ENCODE measurements around the gene PRKAG3.

PRKAG3 gene

GRCh38 chr2:218832520-218832919, 917 bp upstream of the PRKAG3 start:
- H3K9me3 ChIP-seq (ENCODE audit: control insufficient read depth, insufficient read depth, low read length) = no peaks in the 10 kb centered on the region
- H3K27me3 ChIP-seq (ENCODE audit: control insufficient read depth, insufficient read depth, low read length) = peaks cover 3% of the 10 kb centered on the region
- H3K36me3 ChIP-seq (ENCODE audit: control insufficient read depth, insufficient read depth, low read length) = no peaks in the 10 kb centered on the region
- H3K4me3 ChIP-seq (ENCODE audit: low read depth, low read length) = no peak overlapping the region
- H3K9ac ChIP-seq (ENCODE audit: low read depth, low read length) = no peak overlapping the region
- no peaks in the 10 kb centered on the region for H3K4me1 ChIP-seq (ENCODE audit: control insufficient read depth, insufficient read depth, low read length)

GRCh38 chr2:218832081-218832480, 478 bp upstream of the PRKAG3 start:
- Histone ChIP-seq H3K9ac (ENCODE audit: low read depth, low read length) (no peak overlapping the region), H3K27me3 (ENCODE audit: control insufficient read depth, insufficient read depth, low read length) (peaks cover 3% of the 10 kb centered on the region), H3K36me3 (ENCODE audit: control insufficient read depth, insufficient read depth, low read length) (no peaks in the 10 kb centered on the region), H3K4me1 (ENCODE audit: control insufficient read depth, insufficient read depth, low read length) (no peaks in the 10 kb centered on the region), H3K9me3 (ENCODE audit: control insufficient read depth, insufficient read depth, low read length) (no peaks in the 10 kb centered on the region), H3K4me3 (ENCODE audit: low read depth, low read length) (no peak overlapping the region)

DNA sequence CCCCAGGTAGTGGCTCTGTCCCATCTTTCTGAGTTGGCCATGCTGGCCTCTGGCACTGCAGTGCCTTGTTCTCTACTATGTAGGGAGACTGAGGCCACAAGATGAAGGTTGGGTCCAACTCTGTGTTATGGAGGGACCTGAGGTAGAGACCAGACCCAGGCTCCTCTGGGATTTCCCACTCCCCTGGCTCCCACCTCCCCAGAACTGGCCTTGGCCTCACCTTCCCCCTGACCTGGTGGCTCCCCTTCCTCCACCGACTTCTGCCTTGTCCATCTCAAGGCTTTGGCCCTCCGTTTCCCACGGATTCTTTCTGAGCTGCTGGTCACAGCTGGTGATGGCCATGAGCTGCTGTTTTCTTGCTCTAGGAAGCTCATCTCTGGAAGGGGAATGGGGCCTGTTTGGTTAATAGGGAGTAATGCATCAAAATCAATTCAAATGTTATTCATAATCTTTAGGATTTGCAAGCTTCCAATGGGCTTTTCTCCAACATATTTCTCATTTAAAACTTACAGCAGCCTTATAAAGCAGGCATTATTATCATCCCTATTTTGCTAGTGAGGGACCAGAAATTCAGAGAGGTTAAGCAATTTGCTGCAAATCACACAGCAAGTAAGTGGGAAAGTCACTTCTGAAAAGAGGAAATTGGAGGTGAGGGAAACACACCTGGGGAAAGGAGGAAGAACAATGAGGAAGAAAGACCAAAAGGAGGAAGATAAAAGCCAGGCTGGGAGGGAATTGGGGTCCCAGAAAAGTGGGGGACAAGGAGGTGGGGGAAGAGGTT, 887 bp downstream of the PRKAG3 start:
- Histone ChIP-seq H3K4me1 (ENCODE audit: control insufficient read depth, insufficient read depth, low read length) (no peaks in the 10 kb centered on the region), H3K36me3 (ENCODE audit: control insufficient read depth, insufficient read depth, low read length) (no peaks in the 10 kb centered on the region), H3K9me3 (ENCODE audit: control insufficient read depth, insufficient read depth, low read length) (no peaks in the 10 kb centered on the region), H3K27me3 (ENCODE audit: control insufficient read depth, insufficient read depth, low read length) (peaks cover 3% of the 10 kb centered on the region), H3K4me3 (ENCODE audit: low read depth, low read length) (no peak overlapping the region), H3K9ac (ENCODE audit: low read depth, low read length) (no peak overlapping the region)

GRCh38 chr2:218829868-218830451, 1.6 kb downstream of the PRKAG3 start:
- Histone ChIP-seq H3K4me1 (ENCODE audit: control insufficient read depth, insufficient read depth, low read length) (no peaks in the 10 kb centered on the region), H3K9ac (ENCODE audit: low read depth, low read length) (no peak overlapping the region), H3K27me3 (ENCODE audit: control insufficient read depth, insufficient read depth, low read length) (peaks cover 3% of the 10 kb centered on the region), H3K4me3 (ENCODE audit: low read depth, low read length) (no peak overlapping the region), H3K36me3 (ENCODE audit: control insufficient read depth, insufficient read depth, low read length) (no peaks in the 10 kb centered on the region), H3K9me3 (ENCODE audit: control insufficient read depth, insufficient read depth, low read length) (no peaks in the 10 kb centered on the region)

- H3K27me3 ChIP-seq (ENCODE audit: control insufficient read depth, insufficient read depth, low read length) = peaks cover 3% of the 10 kb centered on the region
- H3K36me3 ChIP-seq (ENCODE audit: control insufficient read depth, insufficient read depth, low read length) = no peaks in the 10 kb centered on the region
- no peaks in the 10 kb centered on the region for H3K9me3 ChIP-seq (ENCODE audit: control insufficient read depth, insufficient read depth, low read length)
- no peak overlapping the region for H3K9ac ChIP-seq (ENCODE audit: low read depth, low read length)
- H3K4me3 ChIP-seq (ENCODE audit: low read depth, low read length) = no peak overlapping the region
- H3K4me1 ChIP-seq (ENCODE audit: control insufficient read depth, insufficient read depth, low read length) = no peaks in the 10 kb centered on the region
Observed at GRCh38 chr2:218828477-218828778, 3.2 kb downstream of the PRKAG3 start.

- H3K36me3 ChIP-seq (ENCODE audit: control insufficient read depth, insufficient read depth, low read length) = no peaks in the 10 kb centered on the region
- peaks cover 2% of the 10 kb centered on the region for H3K27me3 ChIP-seq (ENCODE audit: control insufficient read depth, insufficient read depth, low read length)
- H3K4me3 ChIP-seq (ENCODE audit: low read depth, low read length) = no peak overlapping the region
- H3K9me3 ChIP-seq (ENCODE audit: control insufficient read depth, insufficient read depth, low read length) = no peaks in the 10 kb centered on the region
- H3K9ac ChIP-seq (ENCODE audit: low read depth, low read length) = no peak overlapping the region
- H3K4me1 ChIP-seq (ENCODE audit: control insufficient read depth, insufficient read depth, low read length) = no peaks in the 10 kb centered on the region
Observed at GRCh38 chr2:218827701-218828476, 3.7 kb downstream of the PRKAG3 start.

DNA sequence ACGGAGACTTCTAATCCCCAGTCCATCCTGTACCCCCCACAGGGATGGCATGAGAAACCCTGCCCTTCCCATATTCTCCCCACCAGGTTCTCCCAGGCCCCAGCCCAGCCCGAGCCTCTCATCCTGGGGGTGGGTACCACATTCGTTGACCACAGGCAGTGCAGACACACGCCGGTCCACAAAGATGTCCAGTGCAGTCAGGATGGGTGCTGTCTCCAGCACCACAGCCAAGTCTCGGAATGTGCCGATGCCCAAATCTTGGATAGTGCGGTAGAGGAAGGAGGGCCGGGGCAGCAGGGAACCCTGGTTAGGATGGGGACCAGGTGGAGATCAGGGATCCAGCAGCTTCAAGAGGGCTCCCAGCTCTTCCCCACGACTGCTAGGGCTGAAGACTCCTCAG, 4.8 kb downstream of the PRKAG3 start:
- Histone ChIP-seq H3K27me3 (ENCODE audit: control insufficient read depth, insufficient read depth, low read length) (no peaks in the 10 kb centered on the region), H3K4me1 (ENCODE audit: control insufficient read depth, insufficient read depth, low read length) (no peaks in the 10 kb centered on the region), H3K36me3 (ENCODE audit: control insufficient read depth, insufficient read depth, low read length) (no peaks in the 10 kb centered on the region), H3K9me3 (ENCODE audit: control insufficient read depth, insufficient read depth, low read length) (no peaks in the 10 kb centered on the region), H3K4me3 (ENCODE audit: low read depth, low read length) (no peak overlapping the region), H3K9ac (ENCODE audit: low read depth, low read length) (no peak overlapping the region)

- no peak overlapping the region for H3K4me3 ChIP-seq (ENCODE audit: low read depth, low read length)
- H3K9ac ChIP-seq (ENCODE audit: low read depth, low read length) = no peak overlapping the region
- no peaks in the 10 kb centered on the region for H3K36me3 ChIP-seq (ENCODE audit: control insufficient read depth, insufficient read depth, low read length)
- no peaks in the 10 kb centered on the region for H3K9me3 ChIP-seq (ENCODE audit: control insufficient read depth, insufficient read depth, low read length)
- no peaks in the 10 kb centered on the region for H3K27me3 ChIP-seq (ENCODE audit: control insufficient read depth, insufficient read depth, low read length)
- H3K4me1 ChIP-seq (ENCODE audit: control insufficient read depth, insufficient read depth, low read length) = no peaks in the 10 kb centered on the region
Observed at GRCh38 chr2:218824004-218824403, 7.6 kb downstream of the PRKAG3 start.

GRCh38 chr2:218823196-218823855, 8.3 kb downstream of the PRKAG3 start:
- Histone ChIP-seq H3K4me1 (ENCODE audit: control insufficient read depth, insufficient read depth, low read length) (no peaks in the 10 kb centered on the region), H3K27me3 (ENCODE audit: control insufficient read depth, insufficient read depth, low read length) (no peaks in the 10 kb centered on the region), H3K9ac (ENCODE audit: low read depth, low read length) (no peak overlapping the region), H3K9me3 (ENCODE audit: control insufficient read depth, insufficient read depth, low read length) (no peaks in the 10 kb centered on the region), H3K4me3 (ENCODE audit: low read depth, low read length) (no peak overlapping the region), H3K36me3 (ENCODE audit: control insufficient read depth, insufficient read depth, low read length) (no peaks in the 10 kb centered on the region)

DNA sequence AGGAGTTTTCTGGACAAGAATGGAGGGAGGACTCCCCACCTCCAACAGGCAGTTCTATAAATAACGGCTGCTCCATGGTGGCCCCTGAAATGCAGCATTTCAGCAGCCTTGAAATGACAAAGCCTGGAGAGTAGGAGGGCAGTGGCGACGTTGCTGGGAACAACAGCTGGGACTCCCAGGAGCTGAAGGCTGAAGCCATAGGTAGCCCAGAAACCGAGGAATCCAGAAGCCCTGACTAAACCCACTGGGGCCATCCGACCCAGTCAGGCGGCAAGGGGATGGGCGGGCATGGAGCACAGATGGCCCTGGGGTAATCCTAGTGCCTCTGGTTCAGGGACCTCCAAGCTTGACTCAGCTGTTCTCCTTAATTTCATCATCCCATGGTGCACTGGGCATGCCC, 9.0 kb downstream of the PRKAG3 start:
- H3K9ac ChIP-seq (ENCODE audit: low read depth, low read length) = no peak overlapping the region

GRCh38 chr2:218821605-218822211, 9.9 kb downstream of the PRKAG3 start:
- Histone ChIP-seq H3K36me3 (ENCODE audit: control insufficient read depth, insufficient read depth, low read length) (no peaks in the 10 kb centered on the region), H3K27me3 (ENCODE audit: control insufficient read depth, insufficient read depth, low read length) (no peaks in the 10 kb centered on the region), H3K9me3 (ENCODE audit: control insufficient read depth, insufficient read depth, low read length) (no peaks in the 10 kb centered on the region), H3K4me3 (ENCODE audit: low read depth, low read length) (no peak overlapping the region), H3K9ac (ENCODE audit: low read depth, low read length) (no peak overlapping the region), H3K4me1 (ENCODE audit: control insufficient read depth, insufficient read depth, low read length) (no peaks in the 10 kb centered on the region)

More for the DNA sequence above, 9.0 kb downstream of the PRKAG3 start:
- H3K27me3 ChIP-seq (ENCODE audit: control insufficient read depth, insufficient read depth, low read length) = no peaks in the 10 kb centered on the region
- no peaks in the 10 kb centered on the region for H3K9me3 ChIP-seq (ENCODE audit: control insufficient read depth, insufficient read depth, low read length)
- H3K4me1 ChIP-seq (ENCODE audit: control insufficient read depth, insufficient read depth, low read length) = no peaks in the 10 kb centered on the region
- no peak overlapping the region for H3K4me3 ChIP-seq (ENCODE audit: low read depth, low read length)
- no peaks in the 10 kb centered on the region for H3K36me3 ChIP-seq (ENCODE audit: control insufficient read depth, insufficient read depth, low read length)
